WTC11 (cell line): Measurements from ENCODE around the gene COL5A2. TPM values are rescaled to one million over a fixed set of nuclear protein-coding genes. Genes with fewer than 3 reads are reported as not detected.

Source experiments
- ATAC-seq: fragments of 200-7000 bp; cut with Tn5 transposase; 2 replicates; pipeline ENCODE4 v1.10.0; 2021; ENCODE audit warnings: mild to moderate bottlenecking, moderate library complexity
- CTCF ChIA-PET: fragments of 300-600 bp; sonication (Branson Sonifier 250); formaldehyde crosslinking; loops from one replicate; lab custom pipeline; 2021; ENCODE audit warnings: antibody characterized with exemption; lab: Charles Lee
- POLR2A ChIA-PET: fragments of 350-600 bp; sonication (Branson Sonifier 250); formaldehyde crosslinking; loops from one replicate; lab custom pipeline; 2021; ENCODE audit warnings: antibody characterized with exemption; lab: Charles Lee
- DNase-seq: peaks from one replicate; pipeline ENCODE4 v3.0.0; 2021; ENCODE audit warnings: low spot score
- H3K27ac Mint-ChIP-seq: 2 replicates; pipeline ENCODE4 v1.8.0; 2021; ENCODE audit warnings: mixed read lengths
- H3K27me3 Mint-ChIP-seq: 2 replicates; pipeline ENCODE4 v1.8.0; 2021; ENCODE audit warnings: low read depth, mild to moderate bottlenecking, moderate library complexity, mixed read lengths
- H3K36me3 Mint-ChIP-seq: 2 replicates; pipeline ENCODE4 v1.8.0; 2021; ENCODE audit warnings: mixed read lengths
- H3K4me1 Mint-ChIP-seq: 2 replicates; pipeline ENCODE4 v1.8.0; 2022; ENCODE audit warnings: mixed read lengths
- H3K4me3 Mint-ChIP-seq: 2 replicates; pipeline ENCODE4 v1.8.0; 2021; ENCODE audit warnings: mild to moderate bottlenecking, moderate library complexity, mixed read lengths
- H3K9me3 Mint-ChIP-seq: 2 replicates; pipeline ENCODE4 v1.8.0; 2021; ENCODE audit warnings: mixed read lengths
- AFF4 ChIP-seq: sonication (generic); formaldehyde crosslinking; IDR thresholded peaks from 2 replicates; pipeline ENCODE4 v1.8.1; 2023; ENCODE audit warnings: mild to moderate bottlenecking, missing genetic modification reagents, borderline replicate concordance
- ATF6 ChIP-seq: sonication (generic); formaldehyde crosslinking; IDR thresholded peaks from 2 replicates; pipeline ENCODE4 v1.8.1; 2023; ENCODE audit warnings: mild to moderate bottlenecking, missing genetic modification reagents
- GTF2I ChIP-seq: fragments of 250-450 bp; sonication (Bioruptor Pico); conservative IDR thresholded peaks from 2 replicates; pipeline ENCODE4 v1.4.0; 2021; ENCODE audit warnings: mild to moderate bottlenecking
- PRDM15 ChIP-seq: sonication (generic); formaldehyde crosslinking; IDR thresholded peaks from 2 replicates; pipeline ENCODE4 v1.8.0; 2022; ENCODE audit warnings: missing genetic modification reagents
- ZNF281 ChIP-seq: sonication (generic); formaldehyde crosslinking; IDR thresholded peaks from 2 replicates; pipeline ENCODE4 v1.8.0; 2023; ENCODE audit warnings: mild to moderate bottlenecking, missing genetic modification reagents
- total RNA-seq: library from RNA; stranded (reverse); gene quantifications from 3 replicates; pipeline ENCODE4 v1.2.3, GENCODE V29; 2021

The COL5A2 gene
- total RNA-seq, 1 experiment from 2014 or later = 16.0 TPM

GRCh38 chr2:189178726-189179569 lies 613 bp downstream of the COL5A2 start:
- Mint-ChIP-seq H3K27me3 (no peaks in the 10 kb centered on the region), H3K9me3 (no peaks in the 10 kb centered on the region), H3K4me1 (peaks cover 31% of the 10 kb centered on the region), H3K27ac (peak overlapping the region; percentile 92), H3K36me3 (no peaks in the 10 kb centered on the region), H3K4me3 (peak overlapping the region; percentile 79)
- CTCF ChIA-PET = interaction anchor here (0.6 to 2.5 kb wide), 21 partner anchors 12 to 1653 kb away, joined by 3 to 22 read pairs (median 4); no protein-coding TSS in a partner anchor
- POLR2A ChIA-PET = interaction anchor here (0.7 kb wide), 1 partner anchor 160 kb away, joined by 7 read pairs; no protein-coding TSS in a partner anchor
- DNase-seq (no peak), ATAC-seq (peak; percentile 79)
- TF ChIP-seq ATF6 (CRISPR knock-in tag) (no peak), PRDM15 (CRISPR knock-in tag) (no peak), GTF2I (CRISPR knock-in tag) (no peak), AFF4 (CRISPR knock-in tag) (no peak)

GRCh38 chr2:189178054-189178453 lies 1.5 kb downstream of the COL5A2 start:
- Mint-ChIP-seq H3K9me3 (no peaks in the 10 kb centered on the region), H3K27me3 (no peaks in the 10 kb centered on the region), H3K4me1 (peaks cover 31% of the 10 kb centered on the region), H3K4me3 (peak overlapping the region; percentile 79), H3K36me3 (no peaks in the 10 kb centered on the region), H3K27ac (no peak overlapping the region)
- TF ChIP-seq ZNF281 (CRISPR knock-in tag) = no peak
- CTCF ChIA-PET = interaction anchor here (0.6 to 2.5 kb wide), 19 partner anchors 7 to 1652 kb away, joined by 3 to 22 read pairs (median 5); no protein-coding TSS in a partner anchor
- DNase-seq = no peak
- POLR2A ChIA-PET = interaction anchor here (0.5 to 0.7 kb wide), 2 partner anchors 70 to 161 kb away, joined by 3 to 7 read pairs; no protein-coding TSS in a partner anchor
- no peak for ATAC-seq
